ENCODE measurements around the gene SPARCL1. TPM values are rescaled to one million over a fixed set of nuclear protein-coding genes. Genes with fewer than 3 reads are reported as not detected.

The SPARCL1 gene
- total RNA-seq, 2 experiments from 2014 or later = not detected

GRCh38 chr4:87510747-87511146 lies 18.4 kb downstream of the SPARCL1 start:
- Histone ChIP-seq H3K4me3 (ENCODE audit: low read length) (no peak overlapping the region), H3K9me3 (ENCODE audit: control insufficient read depth in 1 of 2, insufficient read depth in 1 of 2, low read length in 2 of 2) (no peaks in the 10 kb centered on the region), H3K36me3 (ENCODE audit: insufficient read depth, low read length) (no peaks in the 10 kb centered on the region), H3K27ac (ENCODE audit: low read depth in 1 of 2, low read length in 2 of 2) (no peak overlapping the region), H3K27me3 (ENCODE audit: control insufficient read depth in 1 of 2, insufficient read depth in 2 of 2, low read length in 2 of 2) (no peaks in the 10 kb centered on the region), H3K4me1 (ENCODE audit: insufficient read depth, low read length) (no peaks in the 10 kb centered on the region)
- Mint-ChIP-seq H3K27me3 (no peaks in the 10 kb centered on the region), H3K4me1 (ENCODE audit: low read depth) (no peaks in the 10 kb centered on the region), H3K4me3 (no peak overlapping the region), H3K27ac (no peak overlapping the region), H3K9me3 (no peaks in the 10 kb centered on the region), H3K36me3 (ENCODE audit: low read depth) (no peaks in the 10 kb centered on the region)
- intact Hi-C loops (cut with DNase I, micrococcal nuclease) = no loop called here
- POLR2A ChIA-PET = no interaction called here
- TF ChIP-seq, protein P1, sequence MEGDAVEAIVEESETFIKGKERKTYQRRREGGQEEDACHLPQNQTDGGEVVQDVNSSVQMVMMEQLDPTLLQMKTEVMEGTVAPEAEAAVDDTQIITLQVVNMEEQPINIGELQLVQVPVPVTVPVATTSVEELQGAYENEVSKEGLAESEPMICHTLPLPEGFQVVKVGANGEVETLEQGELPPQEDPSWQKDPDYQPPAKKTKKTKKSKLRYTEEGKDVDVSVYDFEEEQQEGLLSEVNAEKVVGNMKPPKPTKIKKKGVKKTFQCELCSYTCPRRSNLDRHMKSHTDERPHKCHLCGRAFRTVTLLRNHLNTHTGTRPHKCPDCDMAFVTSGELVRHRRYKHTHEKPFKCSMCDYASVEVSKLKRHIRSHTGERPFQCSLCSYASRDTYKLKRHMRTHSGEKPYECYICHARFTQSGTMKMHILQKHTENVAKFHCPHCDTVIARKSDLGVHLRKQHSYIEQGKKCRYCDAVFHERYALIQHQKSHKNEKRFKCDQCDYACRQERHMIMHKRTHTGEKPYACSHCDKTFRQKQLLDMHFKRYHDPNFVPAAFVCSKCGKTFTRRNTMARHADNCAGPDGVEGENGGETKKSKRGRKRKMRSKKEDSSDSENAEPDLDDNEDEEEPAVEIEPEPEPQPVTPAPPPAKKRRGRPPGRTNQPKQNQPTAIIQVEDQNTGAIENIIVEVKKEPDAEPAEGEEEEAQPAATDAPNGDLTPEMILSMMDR (IDR thresholded peaks at IDR 0.05) = no peak
- ATAC-seq (ENCODE audit: poor library complexity) (no peak), DNase-seq (no peak)
- CTCF ChIA-PET = no interaction called here

DNA sequence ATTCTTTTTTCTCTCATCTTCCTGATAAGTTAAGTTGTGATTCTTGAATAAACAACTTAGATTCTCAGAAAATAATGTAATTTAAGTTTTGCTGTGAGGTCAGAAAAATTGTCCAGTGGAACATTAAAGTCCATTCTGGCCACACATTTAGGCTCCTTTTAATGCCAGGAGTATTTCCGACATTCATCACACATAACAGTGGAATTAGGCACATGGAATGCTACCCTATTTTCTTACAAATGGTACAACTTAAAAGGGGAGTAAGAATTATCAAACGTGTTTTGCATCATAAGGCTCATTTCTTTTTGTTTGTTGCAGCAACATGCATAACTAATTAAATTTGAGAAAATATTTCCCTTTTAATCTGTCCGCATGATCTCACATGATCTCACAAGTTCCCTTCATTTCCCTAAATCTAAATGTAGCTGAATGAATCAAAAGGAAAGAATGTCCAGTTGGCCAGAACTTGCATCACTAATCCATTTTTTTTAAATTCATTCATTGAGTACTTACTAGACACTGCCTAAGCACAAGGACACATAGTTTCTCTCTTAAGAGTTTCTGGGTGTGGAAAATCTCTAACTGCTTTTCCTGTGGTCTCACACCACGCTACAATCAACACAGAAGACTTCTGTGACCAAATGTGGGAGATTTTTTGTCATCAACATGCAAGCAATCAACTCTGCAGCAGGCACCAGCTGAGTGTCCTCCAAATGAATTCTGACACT lies 22.0 kb downstream of the SPARCL1 start:
- no peaks in the 10 kb centered on the region for H3K27me3 Mint-ChIP-seq
- TF ChIP-seq, protein P1 (IDR thresholded peaks at IDR 0.05) = no peak
- ATAC-seq (ENCODE audit: poor library complexity) (no peak), DNase-seq (no peak)
- H3K9me3 ChIP-seq (ENCODE audit: control insufficient read depth in 1 of 2, insufficient read depth in 1 of 2, low read length in 2 of 2) = no peaks in the 10 kb centered on the region
- no peak overlapping the region for H3K4me3 ChIP-seq (ENCODE audit: low read length)
- H3K36me3 Mint-ChIP-seq (ENCODE audit: low read depth) = no peaks in the 10 kb centered on the region
- H3K9me3 Mint-ChIP-seq = no peaks in the 10 kb centered on the region
- H3K4me1 ChIP-seq (ENCODE audit: insufficient read depth, low read length) = no peaks in the 10 kb centered on the region
- no peaks in the 10 kb centered on the region for H3K4me1 Mint-ChIP-seq (ENCODE audit: low read depth)
- CTCF ChIA-PET = interaction anchor here (1.5 kb wide), 1 partner anchor 9 kb away, joined by 3 read pairs; no protein-coding TSS in a partner anchor
- H3K27ac Mint-ChIP-seq = no peak overlapping the region
- intact Hi-C loops (cut with DNase I, micrococcal nuclease) = no loop called here
- POLR2A ChIA-PET = no interaction called here
- H3K4me3 Mint-ChIP-seq = no peak overlapping the region
- H3K36me3 ChIP-seq (ENCODE audit: insufficient read depth, low read length) = no peaks in the 10 kb centered on the region
- H3K27me3 ChIP-seq (ENCODE audit: control insufficient read depth in 1 of 2, insufficient read depth in 2 of 2, low read length in 2 of 2) = no peaks in the 10 kb centered on the region
- no peak overlapping the region for H3K27ac ChIP-seq (ENCODE audit: low read depth in 1 of 2, low read length in 2 of 2)

DNA sequence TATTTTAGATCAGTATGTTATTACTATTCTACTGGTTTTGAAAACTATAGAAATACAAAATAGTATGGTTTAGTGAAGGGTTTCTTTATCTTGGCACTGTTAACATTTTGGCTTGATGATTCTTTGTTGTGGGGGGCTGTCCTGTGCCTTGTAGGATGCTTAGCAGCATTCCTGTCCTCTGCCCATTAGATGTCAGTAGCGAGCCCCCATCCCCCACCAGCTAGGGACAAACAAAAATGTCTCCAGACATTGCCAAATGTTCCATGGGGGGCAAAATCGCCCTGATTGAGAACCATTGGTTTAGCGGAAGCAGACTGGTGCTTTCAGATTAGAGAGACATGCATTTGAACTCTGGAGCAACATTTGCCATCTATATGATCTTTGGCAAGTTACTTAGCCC lies 23.3 kb downstream of the SPARCL1 start:
- Mint-ChIP-seq H3K36me3 (ENCODE audit: low read depth) (no peaks in the 10 kb centered on the region), H3K27me3 (no peaks in the 10 kb centered on the region), H3K4me1 (ENCODE audit: low read depth) (no peaks in the 10 kb centered on the region), H3K9me3 (no peaks in the 10 kb centered on the region), H3K4me3 (no peak overlapping the region), H3K27ac (no peak overlapping the region)
- intact Hi-C loops (cut with DNase I, micrococcal nuclease) = no loop called here
- H3K36me3 ChIP-seq (ENCODE audit: insufficient read depth, low read length) = no peaks in the 10 kb centered on the region
- no peaks in the 10 kb centered on the region for H3K9me3 ChIP-seq (ENCODE audit: control insufficient read depth in 1 of 2, insufficient read depth in 1 of 2, low read length in 2 of 2)
- H3K27ac ChIP-seq (ENCODE audit: low read depth in 1 of 2, low read length in 2 of 2) = no peak overlapping the region
- ATAC-seq (ENCODE audit: poor library complexity) = no peak
- no peaks in the 10 kb centered on the region for H3K27me3 ChIP-seq (ENCODE audit: control insufficient read depth in 1 of 2, insufficient read depth in 2 of 2, low read length in 2 of 2)
- no peaks in the 10 kb centered on the region for H3K4me1 ChIP-seq (ENCODE audit: insufficient read depth, low read length)
- CTCF ChIA-PET = no interaction called here
- TF ChIP-seq, protein P1 (IDR thresholded peaks at IDR 0.05) = no peak
- POLR2A ChIA-PET = no interaction called here
- DNase-seq = no peak
- H3K4me3 ChIP-seq (ENCODE audit: low read length) = no peak overlapping the region
